ENCODE data around the gene RYR2.

DNA sequence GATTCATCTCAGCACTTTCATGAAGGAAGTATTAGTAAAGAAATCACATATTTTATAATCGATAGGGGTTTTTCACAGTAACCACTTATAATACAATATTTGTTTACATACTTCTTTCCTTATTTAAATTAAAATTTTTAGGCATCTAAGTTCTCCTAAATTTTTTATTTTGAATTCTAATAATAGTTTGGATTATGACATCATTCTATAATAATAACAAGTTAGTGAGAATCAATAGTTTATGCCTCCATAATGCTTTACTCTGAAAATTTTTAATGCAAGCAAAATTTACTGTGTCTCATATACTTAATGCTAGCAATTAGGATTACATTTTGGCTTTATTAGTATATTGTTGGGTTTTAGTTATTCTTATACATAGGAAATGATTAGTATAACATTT lies 596.6 kb downstream of the RYR2 start:
- TF ChIP-seq, protein P1, sequence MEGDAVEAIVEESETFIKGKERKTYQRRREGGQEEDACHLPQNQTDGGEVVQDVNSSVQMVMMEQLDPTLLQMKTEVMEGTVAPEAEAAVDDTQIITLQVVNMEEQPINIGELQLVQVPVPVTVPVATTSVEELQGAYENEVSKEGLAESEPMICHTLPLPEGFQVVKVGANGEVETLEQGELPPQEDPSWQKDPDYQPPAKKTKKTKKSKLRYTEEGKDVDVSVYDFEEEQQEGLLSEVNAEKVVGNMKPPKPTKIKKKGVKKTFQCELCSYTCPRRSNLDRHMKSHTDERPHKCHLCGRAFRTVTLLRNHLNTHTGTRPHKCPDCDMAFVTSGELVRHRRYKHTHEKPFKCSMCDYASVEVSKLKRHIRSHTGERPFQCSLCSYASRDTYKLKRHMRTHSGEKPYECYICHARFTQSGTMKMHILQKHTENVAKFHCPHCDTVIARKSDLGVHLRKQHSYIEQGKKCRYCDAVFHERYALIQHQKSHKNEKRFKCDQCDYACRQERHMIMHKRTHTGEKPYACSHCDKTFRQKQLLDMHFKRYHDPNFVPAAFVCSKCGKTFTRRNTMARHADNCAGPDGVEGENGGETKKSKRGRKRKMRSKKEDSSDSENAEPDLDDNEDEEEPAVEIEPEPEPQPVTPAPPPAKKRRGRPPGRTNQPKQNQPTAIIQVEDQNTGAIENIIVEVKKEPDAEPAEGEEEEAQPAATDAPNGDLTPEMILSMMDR (conservative IDR thresholded peaks at IDR 0.05) = no peak
- no peak for TF ChIP-seq ZFX (IDR thresholded peaks at IDR 0.05)
